HUES6 (cell line): Measurements from ENCODE around the gene SMIM43.

ENCODE experiments used
- H3K27ac ChIP-seq: 2 replicates; pipeline ENCODE4 v1.7.0; 2013; ENCODE audit warnings: low read depth, mild to moderate bottlenecking, low read length, inconsistent platforms
- H3K27me3 ChIP-seq: 2 replicates; pipeline ENCODE4 v1.6.1; 2013; ENCODE audit warnings: low read length; ENCODE audit not compliant: control insufficient read depth, insufficient read depth
- H3K36me3 ChIP-seq: 2 replicates; pipeline ENCODE4 v1.6.1; 2013; ENCODE audit warnings: low read length; ENCODE audit not compliant: control insufficient read depth, insufficient read depth
- H3K4me1 ChIP-seq: 2 replicates; pipeline ENCODE4 v1.6.1; 2013; ENCODE audit warnings: low read length; ENCODE audit not compliant: control insufficient read depth, insufficient read depth
- H3K4me3 ChIP-seq: 2 replicates; pipeline ENCODE4 v1.5.1; 2013; ENCODE audit warnings: low read depth, low read length
- H3K9ac ChIP-seq: one replicate; pipeline ENCODE4 v1.6.1; 2013; ENCODE audit warnings: mild to moderate bottlenecking, low read length
- H3K9me3 ChIP-seq: 2 replicates; pipeline ENCODE4 v1.6.1; 2013; ENCODE audit warnings: low read depth, low read length; ENCODE audit not compliant: control insufficient read depth, insufficient read depth

SMIM43 gene

GRCh38 chr4:121783210-121783609 lies 18.2 kb upstream of the SMIM43 start:
- H3K27ac ChIP-seq, result no peak overlapping the region
- 0 out of 2 replicates have a peak, but pooled peaks cover 3% of the 10 kb centered on the region for H3K9me3 ChIP-seq
- no peaks in the 10 kb centered on the region for H3K4me1 ChIP-seq
- no peaks in the 10 kb centered on the region for H3K36me3 ChIP-seq
- H3K27me3 ChIP-seq, result no peaks in the 10 kb centered on the region
- H3K9ac ChIP-seq, result no peak overlapping the region
- H3K4me3 ChIP-seq, result no peak overlapping the region

GRCh38 chr4:121778991-121779628 lies 14.1 kb upstream of the SMIM43 start:
- H3K4me1 ChIP-seq, result peaks cover under 1% of the 10 kb centered on the region; the same call in 1 of the 2 replicates
- no peak overlapping the region for H3K27ac ChIP-seq
- H3K9ac ChIP-seq, result no peak overlapping the region
- no peaks in the 10 kb centered on the region for H3K27me3 ChIP-seq
- no peaks in the 10 kb centered on the region for H3K36me3 ChIP-seq
- H3K9me3 ChIP-seq, result no peaks in the 10 kb centered on the region
- H3K4me3 ChIP-seq, result no peak overlapping the region

DNA sequence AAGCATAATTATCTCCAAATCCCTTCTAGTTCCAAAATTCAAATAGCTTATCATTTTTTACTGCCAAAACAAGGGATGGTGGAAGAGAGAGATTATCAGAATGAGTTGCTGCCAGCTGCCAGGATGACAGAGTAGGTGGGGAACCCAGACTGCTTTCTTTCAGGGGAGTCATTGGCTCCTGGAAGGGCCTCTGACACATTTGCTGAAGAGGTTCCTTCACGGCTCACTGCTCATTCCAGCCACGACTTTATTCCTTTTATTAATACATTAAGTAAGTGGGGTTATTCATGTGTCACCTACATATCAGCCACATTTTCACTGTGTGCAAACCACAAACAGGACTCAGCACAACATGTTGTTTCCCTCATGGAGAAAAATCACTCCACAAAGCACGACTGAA lies 12.7 kb upstream of the SMIM43 start:
- Histone ChIP-seq H3K36me3 (no peaks in the 10 kb centered on the region), H3K9me3 (no peaks in the 10 kb centered on the region), H3K4me1 (peaks cover 4% of the 10 kb centered on the region; the same call in 1 of the 2 replicates), H3K27me3 (no peaks in the 10 kb centered on the region), H3K27ac (no peak overlapping the region), H3K4me3 (no peak overlapping the region), H3K9ac (no peak overlapping the region)

GRCh38 chr4:121776610-121777401 lies 11.8 kb upstream of the SMIM43 start:
- Histone ChIP-seq H3K27ac (no peak overlapping the region), H3K36me3 (no peaks in the 10 kb centered on the region), H3K4me3 (no peak overlapping the region), H3K9me3 (no peaks in the 10 kb centered on the region), H3K9ac (no peak overlapping the region), H3K27me3 (no peaks in the 10 kb centered on the region), H3K4me1 (peaks cover 4% of the 10 kb centered on the region; the same call in 1 of the 2 replicates)

DNA sequence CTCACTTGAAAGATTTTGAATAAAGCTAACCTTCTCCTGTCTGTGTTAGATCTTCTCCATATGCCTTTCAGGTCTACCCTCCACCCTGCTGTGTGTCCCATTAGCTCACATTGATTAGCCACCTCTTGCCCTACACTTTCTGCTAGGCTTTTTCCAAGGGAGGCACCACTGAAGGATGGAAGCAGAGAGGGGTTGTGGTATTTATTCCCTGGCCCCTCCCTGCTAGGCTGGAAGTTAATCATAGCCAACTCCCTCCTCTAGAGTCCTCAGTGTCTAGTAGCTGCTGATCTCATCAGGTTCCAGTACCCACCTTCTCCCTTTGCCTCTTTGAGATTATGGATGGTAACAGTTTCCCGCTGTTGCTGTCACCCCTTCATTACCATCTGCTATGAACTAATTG lies 8.9 kb upstream of the SMIM43 start:
- peaks cover 4% of the 10 kb centered on the region; the same call in 1 of the 2 replicates for H3K4me1 ChIP-seq
- H3K9ac ChIP-seq, result no peak overlapping the region
- H3K27me3 ChIP-seq, result peaks cover 1% of the 10 kb centered on the region; the same call in 1 of the 2 replicates
- no peak overlapping the region for H3K27ac ChIP-seq
- H3K4me3 ChIP-seq, result no peak overlapping the region
- H3K9me3 ChIP-seq, result no peaks in the 10 kb centered on the region
- no peaks in the 10 kb centered on the region for H3K36me3 ChIP-seq

DNA sequence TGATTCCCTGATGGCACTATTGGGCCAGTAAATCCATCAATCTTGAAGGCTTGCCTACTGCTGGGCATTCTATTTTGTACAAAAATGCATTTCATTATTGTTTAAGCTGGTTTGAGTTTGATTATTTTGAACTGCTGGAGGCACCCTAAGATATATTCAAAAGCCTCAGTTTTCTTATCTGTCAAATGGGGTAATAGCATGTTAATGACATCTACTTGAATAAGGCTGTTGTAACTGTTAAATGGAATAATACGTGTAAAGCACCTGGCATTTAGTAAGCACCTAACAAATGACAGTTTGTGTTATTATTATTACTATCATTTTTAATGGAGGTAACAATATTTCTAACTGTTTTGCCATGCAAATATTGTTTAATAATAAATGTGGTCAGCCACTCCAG lies 6.9 kb upstream of the SMIM43 start:
- Histone ChIP-seq H3K9ac (no peak overlapping the region), H3K9me3 (no peaks in the 10 kb centered on the region), H3K4me3 (no peak overlapping the region), H3K36me3 (no peaks in the 10 kb centered on the region), H3K27ac (no peak overlapping the region), H3K4me1 (peaks cover 4% of the 10 kb centered on the region; the same call in 1 of the 2 replicates), H3K27me3 (peaks cover 17% of the 10 kb centered on the region)

DNA sequence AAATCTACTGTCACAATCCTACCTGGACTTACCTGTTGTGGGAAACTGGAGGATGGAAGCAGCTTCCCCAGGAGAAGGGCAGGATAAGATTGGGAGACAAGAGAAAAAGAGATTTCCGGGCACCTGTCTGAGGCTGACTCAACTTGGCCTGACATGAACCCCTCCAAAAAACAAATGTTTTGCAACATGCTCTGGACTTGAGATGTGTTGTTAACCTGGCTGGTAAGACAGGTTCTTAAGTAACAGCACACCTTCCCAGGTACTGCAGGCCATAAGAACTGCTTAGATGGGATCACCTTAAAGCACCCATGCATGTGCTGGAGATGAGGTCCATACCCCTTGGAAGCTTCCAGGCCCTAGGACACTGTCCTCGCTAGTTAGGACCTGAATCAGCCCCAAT lies 4.4 kb upstream of the SMIM43 start:
- Histone ChIP-seq H3K36me3 (no peaks in the 10 kb centered on the region), H3K9ac (no peak overlapping the region), H3K27ac (no peak overlapping the region), H3K9me3 (no peaks in the 10 kb centered on the region), H3K4me1 (peaks cover 13% of the 10 kb centered on the region), H3K4me3 (no peak overlapping the region), H3K27me3 (peaks cover 41% of the 10 kb centered on the region)

GRCh38 chr4:121767166-121767565 lies 2.2 kb upstream of the SMIM43 start:
- H3K4me3 ChIP-seq, result no peak overlapping the region
- H3K9me3 ChIP-seq, result no peaks in the 10 kb centered on the region
- H3K36me3 ChIP-seq, result no peaks in the 10 kb centered on the region
- H3K9ac ChIP-seq, result no peak overlapping the region
- H3K4me1 ChIP-seq, result peaks cover 17% of the 10 kb centered on the region
- no peak overlapping the region for H3K27ac ChIP-seq
- H3K27me3 ChIP-seq, result peaks cover 63% of the 10 kb centered on the region

DNA sequence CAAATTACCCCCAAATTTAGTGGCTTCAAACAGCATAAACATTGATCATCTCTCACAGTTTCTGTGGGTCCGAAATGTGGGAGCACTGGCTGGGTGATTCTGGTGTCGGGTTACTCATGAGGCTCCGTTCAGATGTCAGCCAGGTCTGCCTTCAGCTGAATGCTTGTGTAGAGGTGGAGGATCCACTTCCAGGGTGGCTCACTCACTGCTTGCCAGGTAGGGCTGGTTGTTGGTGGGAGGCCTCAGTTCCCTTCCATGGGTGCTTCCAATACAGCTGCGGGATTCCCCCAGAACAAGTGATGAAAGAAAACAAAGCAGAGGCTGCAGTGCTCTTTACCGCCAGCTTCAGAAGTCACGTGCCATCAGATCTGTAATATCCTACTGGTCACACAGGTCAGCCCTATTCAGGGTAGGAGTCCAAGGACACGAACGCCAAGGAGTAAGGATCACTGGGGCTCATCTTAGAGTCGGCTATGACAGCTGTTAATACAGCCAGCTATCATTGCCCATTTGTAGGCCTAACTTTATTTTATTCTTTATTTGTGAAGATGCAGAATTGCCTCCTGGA lies 1.1 kb upstream of the SMIM43 start:
- H3K9me3 ChIP-seq, result no peaks in the 10 kb centered on the region
- H3K27me3 ChIP-seq, result peaks cover 70% of the 10 kb centered on the region
- H3K36me3 ChIP-seq, result no peaks in the 10 kb centered on the region
- no peak overlapping the region for H3K27ac ChIP-seq
- H3K4me3 ChIP-seq, result peak overlapping the region; percentile 71
- no peak overlapping the region for H3K9ac ChIP-seq
- peaks cover 17% of the 10 kb centered on the region for H3K4me1 ChIP-seq

DNA sequence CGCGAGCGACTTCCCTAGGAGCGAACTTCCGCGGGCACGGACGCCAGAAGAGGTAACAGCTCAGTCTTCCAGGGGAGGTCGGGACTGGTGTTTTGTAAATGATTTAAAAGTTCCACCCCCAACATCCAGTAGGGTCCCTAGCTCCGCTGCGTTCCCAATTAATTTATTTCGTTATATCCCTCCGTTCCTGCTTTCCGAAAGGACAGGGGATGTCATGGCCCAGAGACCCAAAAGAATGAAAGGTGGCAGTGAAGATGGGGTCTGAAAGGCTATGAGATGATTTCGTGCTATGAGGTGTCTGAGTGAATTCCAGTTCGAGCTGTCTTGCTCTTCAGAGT lies 373 bp upstream of the SMIM43 start:
- Histone ChIP-seq H3K4me3 (peak overlapping the region; percentile 71), H3K36me3 (no peaks in the 10 kb centered on the region), H3K27ac (no peak overlapping the region), H3K9me3 (no peaks in the 10 kb centered on the region), H3K27me3 (peaks cover 71% of the 10 kb centered on the region), H3K9ac (peak overlapping the region; percentile 78), H3K4me1 (peaks cover 17% of the 10 kb centered on the region)

- Histone ChIP-seq H3K9me3 (no peaks in the 10 kb centered on the region), H3K4me1 (peaks cover 17% of the 10 kb centered on the region), H3K4me3 (peak overlapping the region; percentile 71), H3K36me3 (no peaks in the 10 kb centered on the region), H3K9ac (peak overlapping the region; percentile 78), H3K27me3 (peaks cover 76% of the 10 kb centered on the region), H3K27ac (no peak overlapping the region)
These were observed 662 bp downstream of the SMIM43 start for GRCh38 chr4:121764303-121764701.
